BLaER1 (cell line): ENCODE measurements around the gene CDH8.
"Not testable (repeated sequence)": the region's sequence is repeated elsewhere in the genome, so short reads cannot be mapped to it uniquely, and the experiment has no call there.

ENCODE experiments used
- H3K27ac ChIP-seq: shearing (Covaris generic); formaldehyde crosslinking; 2 replicates; pipeline ENCODE4 v1.8.1; 2022
- H3K27me3 ChIP-seq: shearing (Covaris generic); formaldehyde crosslinking; 2 replicates; pipeline ENCODE4 v1.8.1; 2022
- H3K36me3 ChIP-seq: shearing (Covaris generic); formaldehyde crosslinking; 2 replicates; pipeline ENCODE4 v1.8.1; 2022
- H3K4me1 ChIP-seq: shearing (Covaris generic); formaldehyde crosslinking; 2 replicates; pipeline ENCODE4 v1.8.1; 2022
- H3K4me2 ChIP-seq: shearing (Covaris generic); formaldehyde crosslinking; 2 replicates; pipeline ENCODE4 v1.8.1; 2022
- H3K4me3 ChIP-seq: shearing (Covaris generic); formaldehyde crosslinking; 2 replicates; pipeline ENCODE4 v1.8.1; 2022
- H3K9ac ChIP-seq: shearing (Covaris generic); formaldehyde crosslinking; 2 replicates; pipeline ENCODE4 v1.8.1; 2022
- H3K9me3 ChIP-seq: shearing (Covaris generic); formaldehyde crosslinking; 2 replicates; pipeline ENCODE4 v1.8.1; 2022
- H4K20me1 ChIP-seq: shearing (Covaris generic); formaldehyde crosslinking; 2 replicates; pipeline ENCODE4 v1.8.1; 2022
- Cebpa-rat ChIP-seq: shearing (Covaris generic); IDR thresholded peaks from 2 replicates; pipeline ENCODE4 v1.8.1; 2022

Gene CDH8

GRCh38 chr16:61798741-61799140 lies 237.5 kb downstream of the CDH8 start:
- H3K4me2 ChIP-seq, result no peak overlapping the region

DNA sequence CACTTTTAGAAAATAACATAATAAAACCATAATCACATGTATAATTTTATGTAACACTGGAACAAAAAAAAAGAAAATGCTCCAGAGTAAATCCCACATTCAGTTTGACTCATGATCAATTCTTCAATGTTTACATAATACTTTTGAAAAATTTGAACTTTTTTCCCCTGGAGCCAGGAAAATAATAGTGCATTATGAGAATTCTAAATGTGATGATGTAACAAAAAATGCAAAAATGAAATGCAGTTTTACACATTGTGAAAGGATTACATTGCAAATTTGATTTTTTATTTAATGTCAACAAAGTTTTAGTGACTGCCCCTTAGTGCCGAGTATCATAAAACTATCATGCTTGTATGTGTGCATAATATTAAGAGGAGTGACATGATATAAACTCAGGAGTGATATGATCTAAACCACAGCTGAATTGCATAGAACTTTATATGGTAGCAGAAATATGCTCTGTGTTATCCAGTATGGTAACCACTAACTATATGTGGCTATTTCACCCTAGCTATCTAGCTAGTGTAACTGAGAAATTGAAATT lies 238.2 kb downstream of the CDH8 start:
- Histone ChIP-seq H3K27me3 (no peaks in the 10 kb centered on the region), H3K4me1 (no peaks in the 10 kb centered on the region), H3K9me3 (no peaks in the 10 kb centered on the region), H3K36me3 (no peaks in the 10 kb centered on the region), H3K27ac (no peak overlapping the region), H4K20me1 (no peaks in the 10 kb centered on the region), H3K9ac (no peak overlapping the region), H3K4me3 (no peak overlapping the region), H3K4me2 (no peak overlapping the region)
- TF ChIP-seq Cebpa-rat, result no peak

More at GRCh38 chr16:61798741-61799140, 237.5 kb downstream of the CDH8 start:
- Histone ChIP-seq H3K9ac (no peak overlapping the region), H4K20me1 (no peaks in the 10 kb centered on the region), H3K27ac (no peak overlapping the region), H3K36me3 (no peaks in the 10 kb centered on the region), H3K4me1 (no peaks in the 10 kb centered on the region), H3K27me3 (no peaks in the 10 kb centered on the region), H3K4me3 (no peak overlapping the region), H3K9me3 (no peaks in the 10 kb centered on the region)
- no peak for TF ChIP-seq Cebpa-rat

DNA sequence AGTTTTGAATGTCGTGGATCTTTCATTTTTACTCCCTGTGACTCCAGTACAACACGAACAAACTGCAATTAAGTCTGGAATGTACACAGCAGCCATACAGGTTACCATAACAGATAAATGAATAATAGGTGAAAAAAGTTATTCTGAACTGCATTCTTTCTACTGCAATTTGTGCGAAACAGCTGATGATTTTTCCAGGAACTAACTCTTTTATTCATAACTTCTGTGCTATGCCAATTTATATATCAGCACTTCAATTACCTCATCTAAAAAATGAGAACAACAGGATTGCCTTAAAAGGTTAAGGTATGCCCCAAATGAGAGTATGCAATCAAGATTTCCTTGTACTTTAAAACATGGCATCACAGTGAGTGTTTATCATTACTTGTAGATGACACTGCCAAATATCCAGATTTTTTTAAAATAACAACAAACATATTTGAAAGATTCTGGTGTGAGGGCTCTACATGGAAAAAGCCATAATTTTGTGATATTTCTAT lies 238.9 kb downstream of the CDH8 start:
- TF ChIP-seq Cebpa-rat, result no peak
- no peaks in the 10 kb centered on the region for H3K4me1 ChIP-seq
- H3K36me3 ChIP-seq, result no peaks in the 10 kb centered on the region
- H3K4me2 ChIP-seq, result no peak overlapping the region
- no peak overlapping the region for H3K4me3 ChIP-seq
- H3K9me3 ChIP-seq, result no peaks in the 10 kb centered on the region
- no peaks in the 10 kb centered on the region for H4K20me1 ChIP-seq
- no peaks in the 10 kb centered on the region for H3K27me3 ChIP-seq
- H3K27ac ChIP-seq, result no peak overlapping the region
- no peak overlapping the region for H3K9ac ChIP-seq

DNA sequence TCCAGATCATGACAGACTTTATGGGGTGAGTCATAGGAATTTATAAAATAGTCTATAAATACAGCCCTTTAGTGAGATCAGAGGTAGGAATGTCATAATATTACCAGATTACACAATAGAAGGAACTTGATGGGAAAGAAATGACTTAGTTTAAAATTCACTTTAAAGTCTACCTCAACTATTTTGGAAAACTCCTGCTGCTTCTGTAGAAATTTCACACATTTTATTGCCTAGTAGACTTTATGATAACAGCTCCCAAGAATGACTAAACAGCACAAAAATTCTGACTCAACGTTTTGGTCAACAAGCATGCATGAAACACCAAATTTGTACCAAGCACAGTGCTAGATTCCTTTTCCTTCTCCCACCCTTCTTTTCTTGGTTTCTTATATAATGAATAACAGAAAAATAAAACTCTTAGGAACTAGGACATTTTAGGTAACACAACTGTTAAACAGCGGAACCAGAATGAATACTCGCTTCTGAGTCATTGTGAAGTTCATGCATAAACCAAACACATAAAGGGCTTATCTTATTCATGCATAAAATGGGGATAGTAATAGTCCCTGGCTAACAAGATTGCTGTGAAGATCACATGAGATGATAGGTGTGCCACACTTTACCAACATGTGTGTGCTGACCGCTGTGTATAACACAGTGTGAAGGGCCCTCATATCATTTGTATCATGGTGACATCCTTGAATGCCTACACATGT lies 243.9 kb downstream of the CDH8 start:
- H3K9me3 ChIP-seq, result no peaks in the 10 kb centered on the region
- H4K20me1 ChIP-seq, result no peaks in the 10 kb centered on the region
- TF ChIP-seq Cebpa-rat, result no peak
- H3K4me2 ChIP-seq, result no peak overlapping the region
- no peaks in the 10 kb centered on the region for H3K27me3 ChIP-seq
- no peaks in the 10 kb centered on the region for H3K4me1 ChIP-seq
- H3K4me3 ChIP-seq, result no peak overlapping the region
- H3K27ac ChIP-seq, result no peak overlapping the region
- H3K36me3 ChIP-seq, result no peaks in the 10 kb centered on the region
- no peak overlapping the region for H3K9ac ChIP-seq

DNA sequence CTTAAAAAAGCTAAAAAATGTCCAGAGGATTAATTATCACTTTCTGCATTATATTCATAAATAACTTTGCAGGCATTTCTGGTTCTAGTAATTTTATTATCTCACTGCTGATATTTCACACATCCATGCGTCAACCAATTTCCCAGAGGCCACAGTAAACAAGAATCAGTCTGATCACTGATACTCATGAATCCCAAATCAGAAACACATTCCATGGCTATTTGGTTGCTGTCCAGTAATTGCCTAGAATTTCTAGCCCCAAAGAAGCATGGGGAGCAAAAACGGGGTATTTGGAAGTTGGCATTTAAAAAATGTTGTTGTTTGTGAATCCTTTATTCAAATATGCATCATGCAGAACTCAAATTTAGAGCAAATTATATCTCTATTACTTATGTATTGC lies 244.8 kb downstream of the CDH8 start:
- Histone ChIP-seq H3K4me1 (no peaks in the 10 kb centered on the region), H3K36me3 (no peaks in the 10 kb centered on the region), H3K4me3 (no peak overlapping the region), H3K27ac (no peak overlapping the region), H3K9ac (no peak overlapping the region), H3K4me2 (no peak overlapping the region), H3K27me3 (no peaks in the 10 kb centered on the region), H3K9me3 (no peaks in the 10 kb centered on the region), H4K20me1 (no peaks in the 10 kb centered on the region)
- TF ChIP-seq Cebpa-rat, result no peak

- not testable (repeated sequence) for H3K27me3 ChIP-seq, H3K4me1 ChIP-seq, H3K9me3 ChIP-seq, H3K4me3 ChIP-seq, H3K4me2 ChIP-seq, H3K9ac ChIP-seq, H4K20me1 ChIP-seq, H3K36me3 ChIP-seq, H3K27ac ChIP-seq
Observed at GRCh38 chr16:61781855-61782254, 254.4 kb downstream of the CDH8 start.

DNA sequence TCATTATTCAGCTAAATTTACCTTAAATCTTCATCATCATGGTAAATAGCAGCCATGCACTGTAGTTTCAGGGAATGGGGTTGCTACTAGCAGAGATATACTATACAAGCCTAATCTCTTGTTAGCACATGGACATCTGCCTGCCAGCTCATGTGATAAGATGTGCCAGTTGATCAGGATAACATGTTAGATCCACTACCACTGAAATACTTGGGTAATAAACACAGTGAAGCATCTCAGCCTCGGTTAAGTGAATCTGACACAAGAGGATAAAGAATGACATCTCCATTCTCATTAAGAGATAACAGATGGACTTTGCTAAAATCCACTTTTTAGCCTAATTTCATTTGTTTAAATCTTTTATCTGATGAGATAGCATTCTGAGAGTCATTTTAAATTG lies 256.1 kb downstream of the CDH8 start:
- Histone ChIP-seq H3K27ac (no peak overlapping the region), H3K9ac (no peak overlapping the region), H3K36me3 (no peaks in the 10 kb centered on the region), H3K4me3 (no peak overlapping the region), H3K9me3 (no peaks in the 10 kb centered on the region), H3K27me3 (no peaks in the 10 kb centered on the region), H3K4me2 (no peak overlapping the region), H3K4me1 (no peaks in the 10 kb centered on the region), H4K20me1 (no peaks in the 10 kb centered on the region)
- no peak for TF ChIP-seq Cebpa-rat

DNA sequence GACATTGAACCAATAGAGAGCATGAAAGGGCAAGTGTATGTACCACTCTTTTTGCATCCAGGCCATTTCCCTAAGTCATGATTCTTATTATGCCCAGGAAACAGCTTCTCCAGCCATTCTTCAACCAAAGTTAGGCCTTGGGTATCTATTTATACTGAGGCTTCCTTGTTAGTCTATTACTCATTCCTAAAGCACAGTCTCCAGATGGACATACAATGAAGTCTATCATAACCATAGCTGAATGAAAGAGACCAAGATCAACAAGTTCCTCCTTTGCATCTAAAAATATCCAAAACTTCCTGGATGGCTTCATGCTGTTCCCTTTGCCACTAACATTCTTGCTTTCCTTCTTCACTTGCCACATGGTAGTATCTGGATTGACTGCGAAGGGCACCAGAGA lies 265.9 kb downstream of the CDH8 start:
- H3K4me1 ChIP-seq, result 0 out of 2 replicates have a peak, but pooled peaks cover 4% of the 10 kb centered on the region
- no peak for TF ChIP-seq Cebpa-rat
- H4K20me1 ChIP-seq, result no peaks in the 10 kb centered on the region
- H3K4me3 ChIP-seq, result no peak overlapping the region
- no peak overlapping the region for H3K9ac ChIP-seq
- H3K4me2 ChIP-seq, result no peak overlapping the region
- H3K36me3 ChIP-seq, result no peaks in the 10 kb centered on the region
- H3K9me3 ChIP-seq, result no peaks in the 10 kb centered on the region
- H3K27me3 ChIP-seq, result no peaks in the 10 kb centered on the region
- no peak overlapping the region for H3K27ac ChIP-seq

GRCh38 chr16:61763991-61764390 lies 272.2 kb downstream of the CDH8 start:
- no peaks in the 10 kb centered on the region for H4K20me1 ChIP-seq
- no peak for TF ChIP-seq Cebpa-rat
- no peak overlapping the region for H3K9ac ChIP-seq
- no peaks in the 10 kb centered on the region for H3K4me1 ChIP-seq
- H3K36me3 ChIP-seq, result no peaks in the 10 kb centered on the region
- no peak overlapping the region for H3K4me3 ChIP-seq
- no peak overlapping the region for H3K4me2 ChIP-seq
- H3K27ac ChIP-seq, result no peak overlapping the region
- H3K9me3 ChIP-seq, result no peaks in the 10 kb centered on the region
- no peaks in the 10 kb centered on the region for H3K27me3 ChIP-seq

DNA sequence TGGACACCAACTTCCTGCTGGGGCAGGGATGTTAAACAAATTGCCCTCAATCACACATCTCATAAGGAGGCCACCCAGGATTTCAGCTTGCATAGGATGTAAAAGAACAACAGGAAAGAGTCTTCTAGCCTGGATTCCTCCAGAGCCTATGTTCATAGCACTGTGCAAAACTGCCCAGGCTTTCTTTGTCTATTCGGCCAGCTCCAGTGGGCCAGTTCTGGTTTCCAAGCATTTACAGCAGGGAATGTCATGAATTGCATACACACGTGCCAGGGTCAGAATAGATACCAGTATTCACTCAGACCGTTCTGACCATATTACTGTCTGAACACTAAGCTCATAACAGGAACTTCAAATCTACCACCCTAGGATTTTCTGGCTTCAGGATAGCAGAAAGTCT lies 273.2 kb downstream of the CDH8 start:
- TF ChIP-seq Cebpa-rat, result no peak
- no peaks in the 10 kb centered on the region for H3K27me3 ChIP-seq
- no peaks in the 10 kb centered on the region for H3K36me3 ChIP-seq
- H3K9ac ChIP-seq, result no peak overlapping the region
- no peak overlapping the region for H3K27ac ChIP-seq
- H3K4me3 ChIP-seq, result no peak overlapping the region
- H3K4me2 ChIP-seq, result no peak overlapping the region
- no peaks in the 10 kb centered on the region for H3K4me1 ChIP-seq
- no peaks in the 10 kb centered on the region for H4K20me1 ChIP-seq
- no peaks in the 10 kb centered on the region for H3K9me3 ChIP-seq
